Naive B cell (primary cell): ENCODE results near the gene PTCD3. TPM values are rescaled to one million over a fixed set of nuclear protein-coding genes. Genes with fewer than 3 reads are reported as not detected.

Experiments used
- ATAC-seq, 2 donors: fragments of 150-1000 bp; cut with Tn5 transposase; 2 replicates each; pipeline ENCODE4 v1.10.0; 2021; ENCODE audit warnings: low read depth in 2 of 2, mild to moderate bottlenecking in 2 of 2, moderate library complexity in 2 of 2
- DNase-seq: peaks from one replicate; pipeline ENCODE4 v3.0.0; 2022
- H3K27ac Mint-ChIP-seq, 6 donors: one replicate each; pipeline ENCODE4 v1.8.0; 2020 to 2022; ENCODE audit warnings: mild to moderate bottlenecking in 6 of 6, mixed read lengths in 6 of 6, moderate library complexity in 5 of 6, inconsistent platforms in 2 of 6
- H3K27me3 Mint-ChIP-seq, 3 donors: one replicate each; pipeline ENCODE4 v1.8.0; 2021 to 2022; ENCODE audit warnings: mixed read lengths in 3 of 3, mild to moderate bottlenecking in 1 of 3
- H3K36me3 Mint-ChIP-seq, 2 donors: one replicate each; pipeline ENCODE4 v1.8.0; 2020 to 2022; ENCODE audit warnings: mixed read lengths in 2 of 2, inconsistent platforms in 1 of 2, mild to moderate bottlenecking in 1 of 2
- H3K4me1 Mint-ChIP-seq, 3 donors: one replicate each; pipeline ENCODE4 v1.8.0; 2020 to 2022; ENCODE audit warnings: mixed read lengths in 3 of 3, inconsistent platforms in 1 of 3, mild to moderate bottlenecking in 1 of 3, moderate library complexity in 1 of 3
- H3K4me3 Mint-ChIP-seq, 8 donors: one replicate each; pipeline ENCODE4 v1.8.0; 2020 to 2022; ENCODE audit warnings: mild to moderate bottlenecking in 8 of 8, mixed read lengths in 8 of 8, moderate library complexity in 8 of 8, inconsistent platforms in 2 of 8
- H3K9me3 Mint-ChIP-seq, 7 donors: one replicate each; pipeline ENCODE4 v1.8.0; 2020 to 2022; ENCODE audit warnings: mixed read lengths in 7 of 7, mild to moderate bottlenecking in 5 of 7, inconsistent platforms in 2 of 7, moderate library complexity in 1 of 7
- polyA plus RNA-seq, 6 donors: library from polyadenylated mRNA; unstranded; fragments of 300-500 nt; fragmentation: Illumina TruSeq; gene quantifications; one replicate each; pipeline ENCODE4 v1.2.3, GENCODE V29; 2021; ENCODE audit warnings: low read depth in 6 of 6

PTCD3 gene
- polyA plus RNA-seq, 6 donors from 2014 or later: 28.8 to 51.9 (median 42.5) TPM

GRCh38 chr2:86072271-86072858 lies 33.7 kb upstream of the PTCD3 start:
- peak; percentile 73 for DNase-seq
- Mint-ChIP-seq H3K36me3 (peaks cover 0 to 5% of the 10 kb centered on the region in 2 donors), H3K4me1 (peaks cover 20 to 25% (median 24%) of the 10 kb centered on the region in 3 donors), H3K27me3 (no peaks in the 10 kb centered on the region), H3K9me3 (no peaks in the 10 kb centered on the region), H3K4me3 (peak overlapping the region in 6 of 8 donors; percentile 26 to 87 (median 74)), H3K27ac (peak overlapping the region; percentile 74 to 97 (median 95))
- peak; percentile 94 to 98 for ATAC-seq

- Mint-ChIP-seq H3K4me3 (peak overlapping the region in 1 of 8 donors; percentile 11), H3K9me3 (no peaks in the 10 kb centered on the region), H3K27me3 (no peaks in the 10 kb centered on the region), H3K27ac (peak overlapping the region in 3 of 6 donors; percentile 44 to 83 (median 79)), H3K4me1 (peaks cover 15 to 26% (median 20%) of the 10 kb centered on the region in 3 donors), H3K36me3 (peaks cover 0 to 4% of the 10 kb centered on the region in 2 donors)
- ATAC-seq (no peak), DNase-seq (no peak)
Measured at GRCh38 chr2:86073225-86073624, 32.8 kb upstream of the PTCD3 start.

- DNase-seq: no peak
- Mint-ChIP-seq H3K27ac (peak overlapping the region in 2 of 6 donors; percentile 24 to 26), H3K27me3 (no peaks in the 10 kb centered on the region), H3K9me3 (no peaks in the 10 kb centered on the region), H3K36me3 (peaks cover 0 to 4% of the 10 kb centered on the region in 2 donors), H3K4me1 (peaks cover 21 to 32% (median 25%) of the 10 kb centered on the region in 3 donors), H3K4me3 (no peak overlapping the region)
- no peak for ATAC-seq
Measured at GRCh38 chr2:86074256-86074655, 31.8 kb upstream of the PTCD3 start.

GRCh38 chr2:86074811-86075210 lies 31.2 kb upstream of the PTCD3 start:
- peaks cover 0 to 4% of the 10 kb centered on the region in 2 donors for H3K36me3 Mint-ChIP-seq

GRCh38 chr2:86075886-86076285 lies 30.1 kb upstream of the PTCD3 start:
- H3K36me3 Mint-ChIP-seq: peaks cover 0 to 4% of the 10 kb centered on the region in 2 donors
- no peaks in the 10 kb centered on the region for H3K9me3 Mint-ChIP-seq
- DNase-seq (no peak), ATAC-seq (no peak)
- peaks cover 36 to 48% (median 37%) of the 10 kb centered on the region in 3 donors for H3K4me1 Mint-ChIP-seq
- no peak overlapping the region for H3K4me3 Mint-ChIP-seq
- peak overlapping the region in 1 of 6 donors; percentile 5 for H3K27ac Mint-ChIP-seq
- no peaks in the 10 kb centered on the region for H3K27me3 Mint-ChIP-seq

More at GRCh38 chr2:86074811-86075210, 31.2 kb upstream of the PTCD3 start:
- Mint-ChIP-seq H3K27ac (peak overlapping the region in 1 of 6 donors; percentile 22), H3K27me3 (no peaks in the 10 kb centered on the region), H3K4me1 (peaks cover 25 to 37% (median 27%) of the 10 kb centered on the region in 3 donors), H3K4me3 (no peak overlapping the region), H3K9me3 (no peaks in the 10 kb centered on the region)
- DNase-seq (no peak), ATAC-seq (no peak)

GRCh38 chr2:86078774-86079545 lies 27.1 kb upstream of the PTCD3 start:
- H3K36me3 Mint-ChIP-seq: peaks cover 0 to 4% of the 10 kb centered on the region in 2 donors
- peak in 1 of 2 donors; percentile 27 for ATAC-seq
- peaks cover 19 to 34% (median 22%) of the 10 kb centered on the region in 3 donors for H3K4me1 Mint-ChIP-seq
- no peaks in the 10 kb centered on the region for H3K27me3 Mint-ChIP-seq
- peak; percentile 39 for DNase-seq
- peak overlapping the region in 5 of 6 donors; percentile 76 to 98 (median 80) for H3K27ac Mint-ChIP-seq
- H3K4me3 Mint-ChIP-seq: peak overlapping the region in 2 of 8 donors; percentile 20 to 57
- no peaks in the 10 kb centered on the region for H3K9me3 Mint-ChIP-seq

- no peaks in the 10 kb centered on the region for H3K9me3 Mint-ChIP-seq
- DNase-seq (peak; percentile 74), ATAC-seq (peak; percentile 81 to 83)
- peaks cover 0 to 4% of the 10 kb centered on the region in 2 donors for H3K36me3 Mint-ChIP-seq
- H3K27me3 Mint-ChIP-seq: no peaks in the 10 kb centered on the region
- peak overlapping the region; percentile 88 to 98 (median 96) for H3K27ac Mint-ChIP-seq
- peaks cover 22 to 34% (median 23%) of the 10 kb centered on the region in 3 donors for H3K4me1 Mint-ChIP-seq
- peak overlapping the region in 5 of 8 donors; percentile 10 to 79 (median 58) for H3K4me3 Mint-ChIP-seq
Measured at GRCh38 chr2:86079981-86080911, 25.8 kb upstream of the PTCD3 start.

- Mint-ChIP-seq H3K27me3 (no peaks in the 10 kb centered on the region), H3K9me3 (no peaks in the 10 kb centered on the region), H3K36me3 (peaks cover 0 to 4% of the 10 kb centered on the region in 2 donors), H3K4me3 (no peak overlapping the region), H3K27ac (peak overlapping the region in 5 of 6 donors; percentile 65 to 98 (median 88)), H3K4me1 (peaks cover 22 to 34% (median 23%) of the 10 kb centered on the region in 3 donors)
- no peak for ATAC-seq
- no peak for DNase-seq
Measured at GRCh38 chr2:86081724-86082123, 24.3 kb upstream of the PTCD3 start.

- H3K36me3 Mint-ChIP-seq: peaks cover 0 to 4% of the 10 kb centered on the region in 2 donors
- no peaks in the 10 kb centered on the region for H3K9me3 Mint-ChIP-seq
- peak overlapping the region in 2 of 6 donors; percentile 23 to 65 for H3K27ac Mint-ChIP-seq
- peaks cover 22 to 32% (median 23%) of the 10 kb centered on the region in 3 donors for H3K4me1 Mint-ChIP-seq
- H3K4me3 Mint-ChIP-seq: no peak overlapping the region
- no peak for ATAC-seq
- DNase-seq: no peak
- no peaks in the 10 kb centered on the region for H3K27me3 Mint-ChIP-seq
Measured at GRCh38 chr2:86082756-86083155, 23.3 kb upstream of the PTCD3 start.

- H3K4me3 Mint-ChIP-seq: no peak overlapping the region
- peaks cover 10 to 13% of the 10 kb centered on the region in 2 donors for H3K36me3 Mint-ChIP-seq
- H3K9me3 Mint-ChIP-seq: no peaks in the 10 kb centered on the region
- peaks cover 0 to 3% (median 0%) of the 10 kb centered on the region in 3 donors for H3K4me1 Mint-ChIP-seq
- no peak for DNase-seq
- H3K27me3 Mint-ChIP-seq: no peaks in the 10 kb centered on the region
- H3K27ac Mint-ChIP-seq: no peak overlapping the region
- ATAC-seq: no peak
Measured at GRCh38 chr2:86087936-86088850, 17.8 kb upstream of the PTCD3 start.

GRCh38 chr2:86094229-86094628 lies 11.8 kb upstream of the PTCD3 start:
- peaks cover 28 to 29% of the 10 kb centered on the region in 2 donors for H3K36me3 Mint-ChIP-seq
- no peaks in the 10 kb centered on the region for H3K27me3 Mint-ChIP-seq
- no peaks in the 10 kb centered on the region for H3K9me3 Mint-ChIP-seq
- DNase-seq (no peak), ATAC-seq (no peak)
- H3K4me1 Mint-ChIP-seq: peaks cover 0 to 2% (median 0%) of the 10 kb centered on the region in 3 donors
- no peak overlapping the region for H3K27ac Mint-ChIP-seq
- no peak overlapping the region for H3K4me3 Mint-ChIP-seq
